ENCODE measurements around the gene EEF1G.
"Not testable (repeated sequence)": the region's sequence is repeated elsewhere in the genome, so short reads cannot be mapped to it uniquely, and the experiment has no call there.

DNA sequence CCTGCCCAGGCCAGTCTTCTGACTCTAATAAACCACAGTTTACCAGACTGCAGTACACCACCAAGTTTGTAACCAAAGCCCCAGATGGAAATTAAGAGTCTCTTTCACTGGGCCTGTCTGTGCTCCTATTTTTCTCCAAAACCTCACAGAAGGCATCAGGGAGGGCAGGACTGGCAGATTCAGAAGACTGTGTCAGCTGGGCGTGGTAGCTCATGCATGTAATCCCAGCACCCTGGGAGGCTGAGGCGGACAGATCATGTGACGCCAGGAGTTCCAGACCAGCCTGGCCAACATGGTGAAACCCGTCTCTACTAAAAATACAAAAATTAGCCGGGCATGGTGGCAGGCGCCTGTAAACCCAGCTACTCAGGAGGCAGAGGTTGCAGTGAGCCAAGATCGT is 11.7 kb upstream of the EEF1G start:
- TF ChIP-seq, protein P1, sequence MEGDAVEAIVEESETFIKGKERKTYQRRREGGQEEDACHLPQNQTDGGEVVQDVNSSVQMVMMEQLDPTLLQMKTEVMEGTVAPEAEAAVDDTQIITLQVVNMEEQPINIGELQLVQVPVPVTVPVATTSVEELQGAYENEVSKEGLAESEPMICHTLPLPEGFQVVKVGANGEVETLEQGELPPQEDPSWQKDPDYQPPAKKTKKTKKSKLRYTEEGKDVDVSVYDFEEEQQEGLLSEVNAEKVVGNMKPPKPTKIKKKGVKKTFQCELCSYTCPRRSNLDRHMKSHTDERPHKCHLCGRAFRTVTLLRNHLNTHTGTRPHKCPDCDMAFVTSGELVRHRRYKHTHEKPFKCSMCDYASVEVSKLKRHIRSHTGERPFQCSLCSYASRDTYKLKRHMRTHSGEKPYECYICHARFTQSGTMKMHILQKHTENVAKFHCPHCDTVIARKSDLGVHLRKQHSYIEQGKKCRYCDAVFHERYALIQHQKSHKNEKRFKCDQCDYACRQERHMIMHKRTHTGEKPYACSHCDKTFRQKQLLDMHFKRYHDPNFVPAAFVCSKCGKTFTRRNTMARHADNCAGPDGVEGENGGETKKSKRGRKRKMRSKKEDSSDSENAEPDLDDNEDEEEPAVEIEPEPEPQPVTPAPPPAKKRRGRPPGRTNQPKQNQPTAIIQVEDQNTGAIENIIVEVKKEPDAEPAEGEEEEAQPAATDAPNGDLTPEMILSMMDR (IDR thresholded peaks at IDR 0.05; ENCODE audit: low read depth, low read length, poor library complexity, severe bottlenecking), result not testable (repeated sequence)
- TF ChIP-seq EZH2phosphoT487 (IDR thresholded peaks at IDR 0.05; ENCODE audit: borderline replicate concordance, low read length), result not testable (repeated sequence)
